Measurements from ENCODE around the gene CA6. TPM values are rescaled to one million over a fixed set of nuclear protein-coding genes. Genes with fewer than 3 reads are reported as not detected.

The CA6 gene
- total RNA-seq, 1 experiment from 2014 or later = not detected

DNA sequence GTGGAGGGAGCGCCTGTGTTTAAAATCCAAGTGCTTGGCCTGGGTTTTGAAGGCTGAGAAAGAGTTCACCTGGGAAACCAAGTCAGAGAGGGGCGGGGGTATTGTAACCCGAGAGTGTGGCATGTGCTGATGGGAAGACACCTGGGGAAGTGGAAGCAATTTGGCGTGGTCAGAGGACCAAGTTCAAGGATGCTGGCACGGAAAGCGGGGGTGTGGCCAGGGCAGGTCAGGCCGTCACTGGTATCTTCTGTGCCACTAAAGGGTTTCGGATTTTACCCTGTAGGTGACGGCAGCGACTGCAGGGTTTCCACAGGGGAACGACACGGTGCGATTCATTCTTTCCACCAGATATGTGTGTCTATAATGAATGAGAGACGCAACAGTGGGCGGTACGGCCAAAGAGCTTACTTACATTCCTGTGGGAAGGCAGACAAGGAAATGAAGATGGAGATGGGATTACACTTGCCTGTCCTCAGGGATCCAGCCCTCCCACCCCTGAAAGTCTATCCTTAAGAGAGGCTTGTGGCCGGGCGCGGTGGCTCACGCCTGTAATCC lies 31.3 kb downstream of the CA6 start:
- ChIA-PET POLR2A (no interaction called here), CTCF (no interaction called here)
- TF ChIP-seq, protein P1, sequence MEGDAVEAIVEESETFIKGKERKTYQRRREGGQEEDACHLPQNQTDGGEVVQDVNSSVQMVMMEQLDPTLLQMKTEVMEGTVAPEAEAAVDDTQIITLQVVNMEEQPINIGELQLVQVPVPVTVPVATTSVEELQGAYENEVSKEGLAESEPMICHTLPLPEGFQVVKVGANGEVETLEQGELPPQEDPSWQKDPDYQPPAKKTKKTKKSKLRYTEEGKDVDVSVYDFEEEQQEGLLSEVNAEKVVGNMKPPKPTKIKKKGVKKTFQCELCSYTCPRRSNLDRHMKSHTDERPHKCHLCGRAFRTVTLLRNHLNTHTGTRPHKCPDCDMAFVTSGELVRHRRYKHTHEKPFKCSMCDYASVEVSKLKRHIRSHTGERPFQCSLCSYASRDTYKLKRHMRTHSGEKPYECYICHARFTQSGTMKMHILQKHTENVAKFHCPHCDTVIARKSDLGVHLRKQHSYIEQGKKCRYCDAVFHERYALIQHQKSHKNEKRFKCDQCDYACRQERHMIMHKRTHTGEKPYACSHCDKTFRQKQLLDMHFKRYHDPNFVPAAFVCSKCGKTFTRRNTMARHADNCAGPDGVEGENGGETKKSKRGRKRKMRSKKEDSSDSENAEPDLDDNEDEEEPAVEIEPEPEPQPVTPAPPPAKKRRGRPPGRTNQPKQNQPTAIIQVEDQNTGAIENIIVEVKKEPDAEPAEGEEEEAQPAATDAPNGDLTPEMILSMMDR (IDR thresholded peaks at IDR 0.05) = no peak
- TF ChIP-seq POLR2AphosphoS5 (IDR thresholded peaks at IDR 0.05; ENCODE audit: low read depth, low read length) = no peak
- no peak for TF ChIP-seq SIN3A (IDR thresholded peaks at IDR 0.05; ENCODE audit: borderline replicate concordance, insufficient read depth, low read depth, low read length)
- no peak for TF ChIP-seq TCF7L2 (IDR thresholded peaks at IDR 0.05; ENCODE audit: low read depth, low read length)
- TF ChIP-seq, protein P2, sequence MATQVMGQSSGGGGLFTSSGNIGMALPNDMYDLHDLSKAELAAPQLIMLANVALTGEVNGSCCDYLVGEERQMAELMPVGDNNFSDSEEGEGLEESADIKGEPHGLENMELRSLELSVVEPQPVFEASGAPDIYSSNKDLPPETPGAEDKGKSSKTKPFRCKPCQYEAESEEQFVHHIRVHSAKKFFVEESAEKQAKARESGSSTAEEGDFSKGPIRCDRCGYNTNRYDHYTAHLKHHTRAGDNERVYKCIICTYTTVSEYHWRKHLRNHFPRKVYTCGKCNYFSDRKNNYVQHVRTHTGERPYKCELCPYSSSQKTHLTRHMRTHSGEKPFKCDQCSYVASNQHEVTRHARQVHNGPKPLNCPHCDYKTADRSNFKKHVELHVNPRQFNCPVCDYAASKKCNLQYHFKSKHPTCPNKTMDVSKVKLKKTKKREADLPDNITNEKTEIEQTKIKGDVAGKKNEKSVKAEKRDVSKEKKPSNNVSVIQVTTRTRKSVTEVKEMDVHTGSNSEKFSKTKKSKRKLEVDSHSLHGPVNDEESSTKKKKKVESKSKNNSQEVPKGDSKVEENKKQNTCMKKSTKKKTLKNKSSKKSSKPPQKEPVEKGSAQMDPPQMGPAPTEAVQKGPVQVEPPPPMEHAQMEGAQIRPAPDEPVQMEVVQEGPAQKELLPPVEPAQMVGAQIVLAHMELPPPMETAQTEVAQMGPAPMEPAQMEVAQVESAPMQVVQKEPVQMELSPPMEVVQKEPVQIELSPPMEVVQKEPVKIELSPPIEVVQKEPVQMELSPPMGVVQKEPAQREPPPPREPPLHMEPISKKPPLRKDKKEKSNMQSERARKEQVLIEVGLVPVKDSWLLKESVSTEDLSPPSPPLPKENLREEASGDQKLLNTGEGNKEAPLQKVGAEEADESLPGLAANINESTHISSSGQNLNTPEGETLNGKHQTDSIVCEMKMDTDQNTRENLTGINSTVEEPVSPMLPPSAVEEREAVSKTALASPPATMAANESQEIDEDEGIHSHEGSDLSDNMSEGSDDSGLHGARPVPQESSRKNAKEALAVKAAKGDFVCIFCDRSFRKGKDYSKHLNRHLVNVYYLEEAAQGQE (IDR thresholded peaks at IDR 0.05; ENCODE audit: insufficient read depth in 1 of 2, low read depth in 2 of 2, low read length in 1 of 2) = no peak
- no peak for DNase-seq (ENCODE audit: low read depth, low spot score)
- BruUV-seq (replicated peaks) = no TSS peak
- in situ Hi-C loops (cut with HindIII; ENCODE audit: low pct_unique_long_range_greater_than_20kb, low sequenced_read_pairs) (no loop called here), intact Hi-C loops (cut with micrococcal nuclease; ENCODE audit: unreplicated experiment) (no loop called here)
- no peak overlapping the region for H3K27ac ChIP-seq (ENCODE audit: low read length)
- H3K4me3 ChIP-seq (ENCODE audit: low read depth in 2 of 2, low read length in 2 of 2) = no peak overlapping the region
- H3K9me3 ChIP-seq (ENCODE audit: control insufficient read depth, insufficient read depth, low read depth, low read length) = no peaks in the 10 kb centered on the region
- no peaks in the 10 kb centered on the region for H3K4me1 ChIP-seq (ENCODE audit: control insufficient read depth, insufficient read depth, low read length)
- ATAC-seq = no peak
- H3K27me3 ChIP-seq (ENCODE audit: control insufficient read depth, insufficient read depth, low read length) = no peaks in the 10 kb centered on the region
- H3K36me3 ChIP-seq (ENCODE audit: control insufficient read depth, insufficient read depth, low read length) = no peaks in the 10 kb centered on the region

DNA sequence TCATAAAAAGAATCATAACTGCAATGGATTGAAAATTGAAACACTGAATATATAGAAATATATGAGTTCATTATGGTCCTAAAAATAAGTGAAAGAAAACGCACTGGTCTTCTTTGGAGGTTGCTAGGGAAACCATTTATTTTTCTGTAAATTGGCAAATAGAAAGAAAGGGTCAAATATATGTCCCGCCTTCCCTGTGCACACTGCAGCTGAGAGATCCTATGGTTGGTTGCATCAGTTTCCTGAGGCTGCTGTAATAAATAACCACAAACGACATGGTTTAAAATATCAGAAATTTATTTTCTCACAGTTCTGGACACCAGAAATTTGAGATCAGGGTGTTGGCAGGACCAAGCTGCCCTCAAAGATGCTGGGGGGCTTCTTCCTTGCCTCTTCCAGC lies 35.0 kb downstream of the CA6 start:
- ChIA-PET POLR2A (no interaction called here), CTCF (no interaction called here)
- Histone ChIP-seq H3K27me3 (ENCODE audit: control insufficient read depth, insufficient read depth, low read length) (no peaks in the 10 kb centered on the region), H3K4me1 (ENCODE audit: control insufficient read depth, insufficient read depth, low read length) (peaks cover 14% of the 10 kb centered on the region), H3K4me3 (ENCODE audit: low read depth in 2 of 2, low read length in 2 of 2) (no peak overlapping the region), H3K27ac (ENCODE audit: low read length) (no peak overlapping the region), H3K9me3 (ENCODE audit: control insufficient read depth, insufficient read depth, low read depth, low read length) (no peaks in the 10 kb centered on the region), H3K36me3 (ENCODE audit: control insufficient read depth, insufficient read depth, low read length) (no peaks in the 10 kb centered on the region)
- intact Hi-C loops (cut with micrococcal nuclease; ENCODE audit: unreplicated experiment) = no loop called here
- in situ Hi-C loops (cut with HindIII; ENCODE audit: low pct_unique_long_range_greater_than_20kb, low sequenced_read_pairs) = no loop called here
- no peak for ATAC-seq
- TF ChIP-seq, protein P1 (IDR thresholded peaks at IDR 0.05) = no peak
- TF ChIP-seq SIN3A (IDR thresholded peaks at IDR 0.05; ENCODE audit: borderline replicate concordance, insufficient read depth, low read depth, low read length) = no peak
- no peak for TF ChIP-seq TCF7L2 (IDR thresholded peaks at IDR 0.05; ENCODE audit: low read depth, low read length)
- TF ChIP-seq, protein P2 (IDR thresholded peaks at IDR 0.05; ENCODE audit: insufficient read depth in 1 of 2, low read depth in 2 of 2, low read length in 1 of 2) = no peak
- no peak for TF ChIP-seq POLR2AphosphoS5 (IDR thresholded peaks at IDR 0.05; ENCODE audit: low read depth, low read length)
- BruUV-seq (replicated peaks) = no TSS peak
- DNase-seq (ENCODE audit: low read depth, low spot score) = no peak
